H9 (cell line): ENCODE results near the gene SLC35A3. TPM values are rescaled to one million over a fixed set of nuclear protein-coding genes. Genes with fewer than 3 reads are reported as not detected.

Experiments used
- DNase-seq: peaks from one replicate; pipeline ENCODE4 v3.0.0-alpha.2; 2017
- H2AFZ ChIP-seq: one replicate; pipeline ENCODE4 v1.6.1; 2013; ENCODE audit warnings: mild to moderate bottlenecking, low read length, control low read depth, moderate library complexity
- H2AK5ac ChIP-seq: 2 replicates; pipeline ENCODE4 v1.6.1; 2013; ENCODE audit warnings: low read length, control low read depth, mixed read lengths; ENCODE audit not compliant: insufficient read length
- H2BK120ac ChIP-seq: one replicate; pipeline ENCODE4 v1.6.1; 2013; ENCODE audit warnings: low read depth, mild to moderate bottlenecking, low read length, control low read depth, inconsistent platforms; ENCODE audit not compliant: poor library complexity, severe bottlenecking
- H2BK12ac ChIP-seq: 2 replicates; pipeline ENCODE4 v1.6.1; 2013; ENCODE audit warnings: low read length, control low read depth, mixed read lengths, low read depth; ENCODE audit not compliant: insufficient read length
- H2BK15ac ChIP-seq: 2 replicates; pipeline ENCODE4 v1.6.1; 2013; ENCODE audit warnings: low read depth, low read length, control low read depth
- H2BK20ac ChIP-seq: one replicate; pipeline ENCODE4 v1.6.1; 2013; ENCODE audit warnings: low read depth, mild to moderate bottlenecking, low read length, control low read depth, inconsistent platforms; ENCODE audit not compliant: poor library complexity, severe bottlenecking
- H2BK5ac ChIP-seq: 2 replicates; pipeline ENCODE4 v1.6.1; 2013; ENCODE audit warnings: low read length, control low read depth, mixed read lengths; ENCODE audit not compliant: insufficient read length
- H3K14ac ChIP-seq: 2 replicates; pipeline ENCODE4 v1.6.1; 2013; ENCODE audit warnings: low read length, control low read depth; ENCODE audit not compliant: insufficient read depth
- H3K18ac ChIP-seq: 2 replicates; pipeline ENCODE4 v1.6.1; 2013; ENCODE audit warnings: low read depth, mild to moderate bottlenecking, mixed read lengths, low read length, control low read depth; ENCODE audit not compliant: insufficient read length
- H3K23ac ChIP-seq: 2 replicates; pipeline ENCODE4 v1.6.1; 2013; ENCODE audit warnings: low read length, control low read depth, mixed read lengths, low read depth; ENCODE audit not compliant: insufficient read length
- H3K23me2 ChIP-seq: 2 replicates; pipeline ENCODE4 v1.6.1; 2013; ENCODE audit warnings: low read depth, mild to moderate bottlenecking, mixed read lengths, low read length, control low read depth; ENCODE audit not compliant: insufficient read length, poor library complexity, severe bottlenecking
- H3K27ac ChIP-seq: 2 replicates; pipeline ENCODE4 v1.5.1; 2013; ENCODE audit warnings: low read length, control low read depth, mixed read lengths, low read depth; ENCODE audit not compliant: insufficient read length
- H3K27me3 ChIP-seq: 2 replicates; pipeline ENCODE4 v1.6.1; 2013; ENCODE audit warnings: low read length, control low read depth, inconsistent platforms; ENCODE audit not compliant: insufficient read depth
- H3K4ac ChIP-seq: 2 replicates; pipeline ENCODE4 v1.6.1; 2013; ENCODE audit warnings: low read depth, mild to moderate bottlenecking, control low read depth, inconsistent platforms, low read length, moderate library complexity
- H3K4me1 ChIP-seq: 2 replicates; pipeline ENCODE4 v1.6.1; 2013; ENCODE audit warnings: low read length, control low read depth, inconsistent platforms; ENCODE audit not compliant: insufficient read depth
- H3K4me2 ChIP-seq: 2 replicates; pipeline ENCODE4 v1.6.1; 2013; ENCODE audit warnings: low read length, control low read depth, mixed read lengths; ENCODE audit not compliant: insufficient read length, insufficient read depth
- H3K56ac ChIP-seq: 2 replicates; pipeline ENCODE4 v1.6.1; 2013; ENCODE audit warnings: low read depth, mild to moderate bottlenecking, mixed read lengths, low read length, control low read depth; ENCODE audit not compliant: insufficient read length
- H3K79me1 ChIP-seq: 2 replicates; pipeline ENCODE4 v1.6.1; 2013; ENCODE audit warnings: low read depth, mild to moderate bottlenecking, moderate library complexity, low read length, control low read depth, inconsistent platforms; ENCODE audit not compliant: insufficient read depth, poor library complexity, severe bottlenecking
- H3K79me2 ChIP-seq: 2 replicates; pipeline ENCODE4 v1.6.1; 2013; ENCODE audit warnings: low read length, control low read depth, inconsistent platforms; ENCODE audit not compliant: insufficient read depth
- H3K9ac ChIP-seq: 2 replicates; pipeline ENCODE4 v1.6.1; 2013; ENCODE audit warnings: low read length, control low read depth, mixed read lengths; ENCODE audit not compliant: insufficient read length; ENCODE audit errors: extremely low read depth
- H3K9me3 ChIP-seq: one replicate; pipeline ENCODE4 v1.6.1; 2013; ENCODE audit warnings: low read depth, low read length, inconsistent platforms; ENCODE audit not compliant: control insufficient read depth
- H3T11ph ChIP-seq: one replicate; pipeline ENCODE4 v1.6.1; 2013; ENCODE audit warnings: mild to moderate bottlenecking, low read length, control low read depth, inconsistent platforms
- H4K20me1 ChIP-seq: one replicate; pipeline ENCODE4 v1.6.1; 2013; ENCODE audit not compliant: control insufficient read depth, insufficient read length, insufficient read depth
- H4K5ac ChIP-seq: 2 replicates; pipeline ENCODE4 v1.6.1; 2013; ENCODE audit warnings: low read depth, mild to moderate bottlenecking, mixed read lengths, low read length, control low read depth; ENCODE audit not compliant: insufficient read length
- H4K8ac ChIP-seq: replicated peaks from 2 replicates; pipeline ENCODE4 v1.6.1; 2013; ENCODE audit warnings: low read length, control low read depth, mixed read lengths, low read depth; ENCODE audit not compliant: insufficient read length
- H4K91ac ChIP-seq: 2 replicates; pipeline ENCODE4 v1.6.1; 2013; ENCODE audit warnings: low read depth, mild to moderate bottlenecking, moderate library complexity, mixed read lengths, low read length, control low read depth; ENCODE audit not compliant: insufficient read length
- H3K27ac Mint-ChIP-seq, 3 experiments: 2 replicates in 2 of 3; 3 replicates in 1 of 3; pipeline ENCODE4 v1.8.0; 2020 to 2021; ENCODE audit warnings: mixed read lengths in 3 of 3, mild to moderate bottlenecking in 1 of 3, moderate library complexity in 1 of 3
- H3K27me3 Mint-ChIP-seq: 2 replicates; pipeline ENCODE4 v1.8.0; 2021; ENCODE audit warnings: low read depth, mild to moderate bottlenecking, moderate library complexity, mixed read lengths
- H3K36me3 Mint-ChIP-seq, 3 experiments: 2 replicates in 2 of 3; 3 replicates in 1 of 3; pipeline ENCODE4 v1.8.0; 2020 to 2021; ENCODE audit warnings: low read depth in 3 of 3, mixed read lengths in 3 of 3; ENCODE audit not compliant: insufficient read depth in 1 of 3
- H3K4me1 Mint-ChIP-seq, 2 experiments: 2 replicates each; pipeline ENCODE4 v1.8.0; 2020; ENCODE audit warnings: mixed read lengths in 2 of 2
- H3K4me3 Mint-ChIP-seq, 2 experiments: 2 replicates in 1 of 2; 3 replicates in 1 of 2; pipeline ENCODE4 v1.8.0; 2020 to 2021; ENCODE audit warnings: mild to moderate bottlenecking in 2 of 2, mixed read lengths in 2 of 2, moderate library complexity in 1 of 2
- H3K9me3 Mint-ChIP-seq, 2 experiments: 2 replicates in 1 of 2; 3 replicates in 1 of 2; pipeline ENCODE4 v1.8.0; 2020; ENCODE audit warnings: mild to moderate bottlenecking in 2 of 2, mixed read lengths in 2 of 2, moderate library complexity in 1 of 2
- CTCF ChIP-seq: fragments of 200-600 bp; sonication (generic); conservative IDR thresholded peaks from 3 replicates; pipeline ENCODE4 v1.8.0; 2021; ENCODE audit warnings: antibody characterized with exemption, mild to moderate bottlenecking
- WGBS: extraction: QIAGEN DNeasy Blood & Tissue Kit; methylation state at CpG from one replicate; pipeline ENCODE4 v1.1.7; 2013; ENCODE audit warnings: missing lambda C conversion rate, low lambda C conversion rate, mixed read lengths; ENCODE audit not compliant: insufficient read length; ENCODE audit errors: extremely low coverage; 5-methylcytosine and 5-hydroxymethylcytosine counted together
- total RNA-seq: library from RNA; stranded (reverse); gene quantifications from 2 replicates; pipeline ENCODE4 v1.2.1, GENCODE V29; 2021

SLC35A3 gene
- total RNA-seq, 1 experiment from 2014 or later, result 15.1 TPM

DNA sequence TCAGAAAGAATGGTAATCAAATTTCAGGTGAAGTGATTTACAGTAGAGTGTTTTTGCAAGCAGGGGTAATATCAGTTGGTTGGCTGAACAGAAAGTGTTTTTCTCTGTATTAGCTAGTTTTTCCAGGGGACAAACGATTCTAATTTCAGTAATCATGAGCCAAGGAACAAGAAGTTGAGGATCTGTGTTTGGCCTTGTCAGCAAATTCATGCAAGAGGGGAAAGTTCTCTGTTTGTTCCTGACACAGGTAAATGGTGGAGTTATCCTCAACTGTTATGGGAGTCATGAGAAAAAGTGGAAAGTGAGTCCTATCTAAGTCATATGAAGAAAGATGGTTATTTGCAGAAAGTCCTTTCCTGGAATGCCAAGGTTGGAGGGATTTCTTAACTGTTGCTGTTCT, 24.6 kb upstream of the SLC35A3 start:
- Mint-ChIP-seq H3K36me3 (no peaks in the 10 kb centered on the region), H3K27ac (no peak overlapping the region), H3K4me3 (no peak overlapping the region), H3K9me3 (no peaks in the 10 kb centered on the region), H3K27me3 (no peaks in the 10 kb centered on the region; the same call in none of the 2 replicates), H3K4me1 (peaks cover 3 to 4% of the 10 kb centered on the region in 2 experiments; a peak in 1 of 4 replicates)
- no peak overlapping the region for H3K4ac ChIP-seq
- H3K9me3 ChIP-seq, result no peaks in the 10 kb centered on the region
- H3K14ac ChIP-seq, result no peak overlapping the region
- no peak overlapping the region for H3K9ac ChIP-seq
- no peak overlapping the region for H2BK5ac ChIP-seq
- no peak for DNase-seq
- no peak for TF ChIP-seq CTCF
- no peaks in the 10 kb centered on the region for H3K23me2 ChIP-seq
- no peak overlapping the region for H2AFZ ChIP-seq
- no peak overlapping the region for H3K4me2 ChIP-seq
- no peak overlapping the region for H3K27ac ChIP-seq
- no peak overlapping the region for H4K91ac ChIP-seq
- no peak overlapping the region for H3K56ac ChIP-seq
- H2BK15ac ChIP-seq, result no peak overlapping the region
- H3K79me2 ChIP-seq, result no peaks in the 10 kb centered on the region
- H3K79me1 ChIP-seq, result no peaks in the 10 kb centered on the region
- H3K18ac ChIP-seq, result no peak overlapping the region
- H2BK12ac ChIP-seq, result no peak overlapping the region
- no peak overlapping the region for H3T11ph ChIP-seq
- H4K8ac ChIP-seq, result no peak overlapping the region
- WGBS, result no CpG with 5 or more reads among the region's 1 CpG
- H4K20me1 ChIP-seq, result no peaks in the 10 kb centered on the region
- no peak overlapping the region for H2BK20ac ChIP-seq
- H3K27me3 ChIP-seq, result no peaks in the 10 kb centered on the region
- no peak overlapping the region for H4K5ac ChIP-seq
- H2BK120ac ChIP-seq, result no peak overlapping the region
- no peak overlapping the region for H2AK5ac ChIP-seq
- no peaks in the 10 kb centered on the region for H3K4me1 ChIP-seq
- H3K23ac ChIP-seq, result no peak overlapping the region
